ENCODE data around the gene TMEM9B. TPM values are rescaled to one million over a fixed set of nuclear protein-coding genes. Genes with fewer than 3 reads are reported as not detected.

Gene TMEM9B
- total and polyA plus RNA-seq, 9 of the 15 experiments (the other 6 are each of a cell fraction or from before 2014, with no cell fraction given) = 7.7 to 20.0 (median 14.0) TPM

DNA sequence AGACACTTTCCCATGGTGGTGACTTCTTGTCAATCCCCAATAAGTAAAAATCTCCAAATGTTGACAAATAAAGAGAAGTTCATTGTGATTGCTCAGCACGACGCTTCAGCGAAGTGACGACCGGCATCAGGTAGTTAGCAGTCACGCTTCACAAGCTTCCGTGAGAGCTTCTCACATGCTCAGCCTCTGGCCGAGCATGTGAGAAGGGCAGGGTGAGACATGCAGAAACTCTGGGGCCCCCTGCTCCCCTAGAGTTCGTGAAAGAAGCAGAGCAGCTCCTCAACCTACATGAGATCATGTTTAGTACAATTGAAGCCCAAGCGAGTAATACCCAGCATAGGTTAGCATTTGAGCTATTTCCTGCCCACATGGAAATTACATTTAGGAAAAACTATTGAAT, 27.1 kb downstream of the TMEM9B start:
- ATAC-seq (no peak), DNase-seq (ENCODE audit: extremely low read depth in 1 of 4, low spot score in 3 of 4) (no peak), FAIRE-seq (no peak)
- in situ Hi-C loops (cut with MboI) (no loop called here), intact Hi-C loops (cut with micrococcal nuclease) (no loop called here)
- Histone ChIP-seq H3K36me3 (ENCODE audit: control insufficient read depth, insufficient read depth, low read length) (no peaks in the 10 kb centered on the region), H3K4me3 (no peak overlapping the region), H4K20me1 (replicated peaks; ENCODE audit: control insufficient read depth, insufficient read depth, low read length) (no peaks in the 10 kb centered on the region), H3K27ac (ENCODE audit: extremely low read depth, low read depth, low read length) (no peak overlapping the region), H3K79me2 (ENCODE audit: control insufficient read depth, insufficient read depth, low read length) (no peaks in the 10 kb centered on the region), H3K9me3 (replicated peaks; ENCODE audit: control insufficient read depth, insufficient read depth, low read depth, low read length) (no peaks in the 10 kb centered on the region; the same call in 1 of the 2 replicates), H2AFZ (ENCODE audit: low read depth, low read length) (peak overlapping the region; percentile 56; the same call in 1 of the 2 replicates), H3K9ac (ENCODE audit: insufficient read depth in 1 of 2, low read depth in 2 of 2, low read length in 2 of 2) (no peak overlapping the region), H3K4me1 (replicated peaks in 1 of 2; ENCODE audit: control insufficient read depth in 2 of 2, insufficient read depth in 2 of 2, low read length in 2 of 2) (peaks cover 6 to 11% of the 10 kb centered on the region in 2 experiments; a peak in 4 of 5 replicates), H3K9me1 (ENCODE audit: control insufficient read depth, insufficient read depth, low read length) (peaks cover 1% of the 10 kb centered on the region), H3K27me3 (ENCODE audit: control insufficient read depth in 2 of 2, insufficient read depth in 2 of 2, low read length in 2 of 2) (no peaks in the 10 kb centered on the region), H3K4me2 (ENCODE audit: insufficient read depth, low read length) (no peak overlapping the region)
- TF ChIP-seq SP2 (IDR thresholded peaks at IDR 0.05; ENCODE audit: extremely low read depth, low read depth, low read length, poor library complexity, severe bottlenecking) = no peak
- TF ChIP-seq ETS2 (tag; IDR thresholded peaks at IDR 0.05; ENCODE audit: borderline replicate concordance, poor library complexity, severe bottlenecking) = no peak
- no peak for TF ChIP-seq PTBP1 (IDR thresholded peaks at IDR 0.05; ENCODE audit: low read depth, low read length)
- TF ChIP-seq ZBTB7A (IDR thresholded peaks at IDR 0.05; ENCODE audit: borderline replicate concordance, control insufficient read depth, low read depth, low read length) = no peak
- TF ChIP-seq ZNF830 (CRISPR knock-in tag; IDR thresholded peaks at IDR 0.05) = no peak
- TF ChIP-seq ZFX (CRISPR knock-in tag; IDR thresholded peaks at IDR 0.05) = no peak
- TF ChIP-seq PYGO2 (tag; IDR thresholded peaks at IDR 0.05) = no peak
- TF ChIP-seq PATZ1 (CRISPR knock-in tag; IDR thresholded peaks at IDR 0.05; ENCODE audit: borderline replicate concordance) = no peak
- no peak for TF ChIP-seq U2AF2 (optimal IDR thresholded peaks at IDR 0.05; ENCODE audit: low read depth, low read length)
- no peak for TF ChIP-seq SNAPC5 (CRISPR knock-in tag; IDR thresholded peaks at IDR 0.05)
- no peak for TF ChIP-seq TCF3 (CRISPR knock-in tag; IDR thresholded peaks at IDR 0.05)
- WGBS (ENCODE audit: insufficient coverage, low coverage, missing lambda C conversion rate) = 59% methylated on average over 10 of the region's 10 CpGs
- ChIA-PET CTCF (ENCODE audit: low intra/inter-chr PET ratio) (no interaction called here), POLR2A (interaction anchor here (0.6 to 1.3 kb wide), 2 partner anchors 12 to 1771 kb away, joined by 3 read pairs; no protein-coding TSS in a partner anchor)
- BruUV-seq (replicated peaks) = no TSS peak

Measured in K562 (cell line).